NCI-H2196 treated with DMSO at 0.1 percent for 48 hours (cell line): ENCODE results near the gene ERN2.

ENCODE experiments used
- DNase-seq: peaks from one replicate; lab custom pipeline; 2025; ENCODE audit not compliant: unreplicated experiment; lab: John Stamatoyannopoulos, UW

ERN2 gene

DNA sequence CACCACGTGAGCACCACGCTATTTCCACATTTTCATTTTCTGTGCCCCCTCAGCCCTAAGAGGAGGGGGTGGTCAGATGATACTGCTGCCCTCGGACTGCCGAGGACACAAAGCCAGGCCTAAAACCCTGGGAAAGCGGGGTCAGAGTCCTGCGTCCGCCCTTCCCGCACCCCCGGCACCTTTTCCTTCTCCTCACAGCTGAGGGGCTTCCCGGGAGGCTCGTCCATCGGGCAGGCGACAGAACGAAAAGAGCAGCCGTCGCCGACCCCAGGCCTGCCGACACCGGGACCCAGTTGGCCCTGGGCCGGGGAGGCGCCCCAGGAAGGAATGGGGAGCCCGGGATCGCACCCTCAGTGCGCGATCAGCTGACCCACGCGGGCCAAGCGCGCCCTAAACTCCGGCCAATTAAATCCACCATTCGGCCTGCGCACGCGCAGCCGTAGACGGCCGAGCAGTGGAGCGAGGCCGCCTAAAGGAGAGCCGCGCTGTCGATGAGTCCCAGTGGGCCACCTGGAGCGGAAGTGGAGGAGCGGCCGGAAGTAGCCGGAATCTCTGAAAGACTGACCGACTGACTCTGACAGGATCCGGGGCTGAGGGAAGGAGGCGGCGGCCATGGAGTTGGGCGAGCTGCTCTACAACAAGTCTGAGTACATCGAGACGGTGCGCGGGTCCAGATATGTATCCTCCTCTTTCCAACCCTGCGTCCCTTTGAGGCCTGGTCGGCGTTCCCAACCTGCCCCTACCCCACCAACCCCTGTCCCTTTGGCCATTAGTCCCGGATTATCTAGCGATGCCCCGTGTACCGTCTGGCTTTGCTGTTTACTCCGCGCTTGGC is 71.9 kb downstream of the ERN2 start, which contains the start of the genes DCTN5 and PALB2:
Gene DCTN5 (plus strand): TSS at position 536 of the 835 bp plus-strand sequence. CDS start 77 bp downstream, at position 613.
Gene PALB2 (minus strand): TSS at position 380 of the 835 bp plus-strand sequence. CDS start 153 bp downstream, at position 227.
- DNase-seq, result peak; percentile 95

DNA sequence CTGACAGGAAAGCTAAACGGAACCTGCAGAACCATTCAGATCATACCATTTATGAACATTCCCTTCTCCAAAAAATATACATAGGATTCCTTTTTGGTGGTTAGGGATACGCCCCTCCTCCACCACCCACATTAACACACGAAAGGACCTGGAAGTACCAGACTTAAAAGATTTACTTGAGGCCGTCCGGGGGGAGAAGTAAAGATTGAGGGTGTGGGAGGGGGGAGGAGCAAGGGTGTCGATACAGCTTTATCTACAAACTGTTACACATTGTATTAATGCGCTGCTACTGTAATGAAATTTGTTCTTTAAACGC is 72.4 kb downstream of the ERN2 start:
- DNase-seq, result no peak
